Ovary (tissue), 9 donors: Measurements from ENCODE around the gene NBPF8. TPM values are rescaled to one million over a fixed set of nuclear protein-coding genes. Genes with fewer than 3 reads are reported as not detected.
"Not testable (repeated sequence)": the region's sequence is repeated elsewhere in the genome, so short reads cannot be mapped to it uniquely, and the experiment has no call there.

Experiments used
- DNase-seq, 5 donors: peaks; one replicate each; pipeline ENCODE4 v3.0.0-alpha.2; 2019 to 2020
- H3K27ac ChIP-seq, 2 donors: fragments of 200-600 bp; one replicate each; pipeline versions ENCODE4 v1.5.1 to v1.8.0; 2019 to 2022
- H3K27me3 ChIP-seq: fragments of 200-600 bp; one replicate; pipeline ENCODE4 v1.8.0; 2022
- H3K36me3 ChIP-seq: fragments of 200-600 bp; sonication (generic); one replicate; pipeline ENCODE4 v1.5.1; 2019
- H3K4me1 ChIP-seq: one replicate; pipeline ENCODE4 v1.8.1; 2013; ENCODE audit warnings: mild to moderate bottlenecking, moderate library complexity; ENCODE audit not compliant: insufficient read depth
- H3K4me3 ChIP-seq: fragments of 200-600 bp; sonication (generic); one replicate; pipeline ENCODE4 v1.5.1; 2017
- H3K9me3 ChIP-seq, 2 donors: fragments of 200-600 bp in 1 of 2; sonication (generic) in 1 of 2; one replicate each; pipeline versions ENCODE4 v1.5.1 to v1.8.1; 2013 to 2019; ENCODE audit warnings: mild to moderate bottlenecking in 1 of 2, moderate library complexity in 1 of 2
- WGBS, 3 donors: extraction: QIAGEN DNeasy Blood & Tissue Kit in 1 of 3; methylation state at CpG; one replicate each; pipeline versions ENCODE4 v1.1.5 to v1.1.7; 2013 to 2017; 5-methylcytosine and 5-hydroxymethylcytosine counted together
- intact Hi-C, 4 donors: fragments of 100-400 bp; cut with DNase I; formaldehyde crosslinking; loops; one replicate each; pipeline versions ENCODE4 v1.11.0 to v1.15.1; 2022 to 2023
- polyA plus RNA-seq, 2 donors: library from polyadenylated mRNA; stranded (reverse); fragments of 200-250 nt in 1 of 2; fragments of 350-450 nt in 1 of 2; fragmentation: Illumina TruSeq in 1 of 2; extraction: RNeasy Lipid Tissue Mini Kit (QIAGEN cat#74804) in 1 of 2; gene quantifications; one replicate each; pipeline ENCODE4 v1.2.3, GENCODE V29; 2013 to 2014
- total RNA-seq, 7 donors: library from RNA; depleted of rRNA in 2 of 7; stranded (reverse); fragments of >200 nt in 2 of 7; fragmentation: NEBNext Ultra II Directional in 3 of 7; extraction: Animal tissue kit (Norgen Biotek cat#: 25700) in 3 of 7; gene quantifications; one replicate each; pipeline versions ENCODE4 v1.1.0 to v1.2.4, GENCODE V29; 2016 to 2023
- donor health status: DM: no; HTN: no; CAD: no; lungs with moderate emphysema.
- donor health status: DM: no; HTN: no; CAD: no.
- donor health status: Bipolar disorder and iron deficiency.
- donor health status: DM: yes; HTN: yes; CAD: no.
- donor health status: DM: no; HTN: no; CAD: no.
- donor health status: DM: yes; HTN: yes; CAD: no.

The NBPF8 gene
- total and polyA plus RNA-seq, 9 donors: 7.5 to 11.7 (median 10.0) TPM

GRCh38 chr1:120433831-120434230, 19.0 kb downstream of the NBPF8 start:
- peak in 1 of 5 donors; percentile 9 for DNase-seq
- H3K27ac ChIP-seq, H3K27me3 ChIP-seq, intact Hi-C loops, H3K36me3 ChIP-seq, H3K4me1 ChIP-seq, H3K9me3 ChIP-seq, H3K4me3 ChIP-seq: not testable (repeated sequence)
- 97% methylated on average over 14 to 16 of the region's 18 CpGs for WGBS, 3 donors

DNA sequence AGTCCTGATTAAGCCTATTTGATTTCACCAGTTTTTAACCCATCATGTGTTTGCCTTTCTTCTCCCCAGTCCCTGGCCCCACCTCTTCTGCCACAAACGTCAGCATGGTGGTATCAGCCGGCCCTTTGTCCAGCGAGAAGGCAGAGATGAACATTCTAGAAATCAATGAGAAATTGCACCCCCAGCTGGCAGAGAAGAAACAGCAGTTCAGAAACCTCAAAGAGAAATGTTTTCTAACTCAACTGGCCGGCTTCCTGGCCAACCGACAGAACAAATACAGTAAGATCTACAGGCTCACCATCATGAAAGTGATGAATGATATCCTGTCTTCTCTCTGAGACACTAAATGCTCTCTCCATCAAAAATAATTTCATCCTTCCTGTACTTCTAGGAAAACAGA, 34.3 kb downstream of the NBPF8 start:
- DNase-seq, intact Hi-C loops, H3K27me3 ChIP-seq, H3K4me1 ChIP-seq, H3K4me3 ChIP-seq, H3K27ac ChIP-seq, H3K36me3 ChIP-seq, H3K9me3 ChIP-seq: not testable (repeated sequence)
- WGBS, 3 donors: 21 to 56% (median 29%) methylated on average over 2 of the region's 5 CpGs

Other genes starting within 250 kb of the NBPF8 start
- 10 to 100 TPM; 20.3 to 32.6 (median 27.4) TPM for gene SEC22B, start 238.5 kb upstream of the NBPF8 start, total RNA-seq
- gene SEC22B, start 238.5 kb upstream of the NBPF8 start, polyA plus RNA-seq: 10 to 100 TPM; 14.6 to 34.6 TPM